ENCODE measurements around the gene KIT.

KIT gene

DNA sequence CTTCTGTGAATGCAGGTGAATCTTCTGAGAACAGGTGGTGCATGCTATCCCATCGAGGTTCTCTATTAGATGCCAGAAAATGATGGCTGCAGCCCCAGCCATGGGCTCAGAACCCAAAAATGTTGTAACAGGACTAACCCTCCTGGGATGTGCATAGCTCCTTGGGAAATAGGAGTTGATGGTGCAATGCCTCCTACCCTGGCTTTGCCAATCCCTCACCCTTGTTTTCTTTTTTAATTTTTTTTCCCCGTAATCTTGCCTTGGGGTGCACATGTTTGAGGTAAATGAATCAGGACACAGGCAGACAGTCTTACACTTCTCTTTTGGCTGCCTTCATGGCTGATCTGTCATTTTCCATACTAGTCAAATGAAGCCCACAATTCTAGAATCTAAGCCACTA, 96.6 kb downstream of the KIT start:
- no peak overlapping the region for H3K4me3 ChIP-seq (ENCODE audit: control insufficient read depth, low read depth, low read length)
- DNase-seq (ENCODE audit: low read depth), result no peak
- TF ChIP-seq, protein P1, sequence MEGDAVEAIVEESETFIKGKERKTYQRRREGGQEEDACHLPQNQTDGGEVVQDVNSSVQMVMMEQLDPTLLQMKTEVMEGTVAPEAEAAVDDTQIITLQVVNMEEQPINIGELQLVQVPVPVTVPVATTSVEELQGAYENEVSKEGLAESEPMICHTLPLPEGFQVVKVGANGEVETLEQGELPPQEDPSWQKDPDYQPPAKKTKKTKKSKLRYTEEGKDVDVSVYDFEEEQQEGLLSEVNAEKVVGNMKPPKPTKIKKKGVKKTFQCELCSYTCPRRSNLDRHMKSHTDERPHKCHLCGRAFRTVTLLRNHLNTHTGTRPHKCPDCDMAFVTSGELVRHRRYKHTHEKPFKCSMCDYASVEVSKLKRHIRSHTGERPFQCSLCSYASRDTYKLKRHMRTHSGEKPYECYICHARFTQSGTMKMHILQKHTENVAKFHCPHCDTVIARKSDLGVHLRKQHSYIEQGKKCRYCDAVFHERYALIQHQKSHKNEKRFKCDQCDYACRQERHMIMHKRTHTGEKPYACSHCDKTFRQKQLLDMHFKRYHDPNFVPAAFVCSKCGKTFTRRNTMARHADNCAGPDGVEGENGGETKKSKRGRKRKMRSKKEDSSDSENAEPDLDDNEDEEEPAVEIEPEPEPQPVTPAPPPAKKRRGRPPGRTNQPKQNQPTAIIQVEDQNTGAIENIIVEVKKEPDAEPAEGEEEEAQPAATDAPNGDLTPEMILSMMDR (conservative IDR thresholded peaks at IDR 0.05; ENCODE audit: control insufficient read depth, insufficient read depth, low read depth, low read length), result no peak

DNA sequence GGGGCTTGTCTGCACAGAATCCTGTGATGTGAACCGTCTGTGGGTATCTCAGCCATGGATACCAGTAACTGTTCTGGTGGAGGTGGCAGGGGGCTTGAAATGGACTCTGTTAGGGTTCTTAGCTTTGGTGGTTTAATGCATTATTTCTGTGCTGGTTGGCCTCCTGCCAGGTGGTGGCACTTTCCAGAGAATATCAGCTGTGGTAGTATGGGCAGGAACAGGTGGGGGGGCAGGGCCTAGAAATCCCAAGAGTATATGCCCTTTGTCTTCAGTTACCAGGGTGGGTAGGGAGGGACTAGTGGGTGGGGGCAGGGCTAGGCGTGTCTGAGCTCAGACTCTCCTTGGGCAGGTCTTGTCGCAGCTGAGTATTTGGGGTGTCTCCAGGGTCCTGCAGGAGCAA, 106.7 kb downstream of the KIT start:
- no peak for DNase-seq (ENCODE audit: low read depth)
- TF ChIP-seq, protein P1 (conservative IDR thresholded peaks at IDR 0.05; ENCODE audit: control insufficient read depth, insufficient read depth, low read depth, low read length), result no peak
- no peak overlapping the region for H3K4me3 ChIP-seq (ENCODE audit: control insufficient read depth, low read depth, low read length)

DNA sequence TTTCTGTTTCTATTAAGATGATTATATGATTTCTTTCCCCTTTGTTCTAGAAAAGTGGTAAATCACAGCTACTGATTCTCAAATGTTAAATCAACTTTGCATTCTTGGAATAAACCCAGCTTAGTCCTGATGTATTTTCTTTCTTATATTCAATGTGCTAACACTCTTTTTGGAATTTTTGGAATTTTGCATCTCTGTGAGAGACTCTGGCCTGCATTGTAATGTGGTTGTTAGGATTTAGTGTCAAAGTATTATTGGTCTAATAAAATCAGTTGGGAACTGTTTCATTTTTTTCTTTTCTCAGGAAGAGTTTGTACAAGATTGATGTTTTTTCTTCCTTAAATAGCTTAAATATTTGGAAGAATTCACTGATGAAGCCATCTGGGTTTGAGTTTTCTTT, 109.6 kb downstream of the KIT start:
- TF ChIP-seq, protein P1 (conservative IDR thresholded peaks at IDR 0.05; ENCODE audit: control insufficient read depth, insufficient read depth, low read depth, low read length), result no peak
- no peak for DNase-seq (ENCODE audit: low read depth)
- H3K4me3 ChIP-seq (ENCODE audit: control insufficient read depth, low read depth, low read length), result no peak overlapping the region

DNA sequence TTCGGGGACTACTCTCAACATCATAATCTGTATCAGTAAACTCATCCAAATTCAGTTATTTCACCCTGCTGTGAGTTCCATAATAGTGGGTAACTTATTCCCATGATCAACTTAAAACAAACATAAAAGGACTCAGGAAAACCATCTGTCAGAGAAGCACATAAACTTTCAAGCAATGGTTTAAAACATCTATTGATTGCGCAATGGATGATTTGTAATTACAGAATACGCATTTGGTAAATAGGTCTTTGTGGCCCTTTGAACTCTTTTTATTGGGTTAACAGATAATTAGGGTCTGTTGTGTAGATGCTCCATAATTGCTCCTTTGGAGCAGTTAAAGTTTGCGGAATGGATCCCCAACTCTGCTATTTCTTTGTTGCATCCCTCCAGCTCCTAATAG, 115.3 kb downstream of the KIT start:
- no peak for DNase-seq (ENCODE audit: low read depth)
- TF ChIP-seq, protein P1 (conservative IDR thresholded peaks at IDR 0.05; ENCODE audit: control insufficient read depth, insufficient read depth, low read depth, low read length), result no peak
- no peak overlapping the region for H3K4me3 ChIP-seq (ENCODE audit: control insufficient read depth, low read depth, low read length)

DNA sequence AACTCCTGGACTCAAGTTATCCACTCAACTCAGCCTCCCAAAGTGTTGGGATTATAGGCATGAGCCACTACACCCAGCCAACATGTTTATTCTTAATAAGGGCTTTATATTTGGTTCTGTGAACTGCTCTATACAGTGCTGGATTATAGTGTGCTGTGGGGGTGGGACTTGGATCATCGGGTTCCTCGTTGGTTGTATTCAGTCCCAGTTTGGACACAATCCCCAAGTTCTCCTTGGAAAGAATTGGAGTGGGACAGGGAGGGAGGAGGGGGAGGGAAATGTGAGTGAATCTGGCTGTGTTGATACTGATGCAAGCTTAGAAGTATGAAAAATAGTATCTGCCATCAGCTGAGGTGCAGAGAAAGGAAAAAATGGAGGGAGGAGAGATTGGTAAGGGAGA, 121.3 kb downstream of the KIT start:
- H3K4me3 ChIP-seq (ENCODE audit: control insufficient read depth, low read depth, low read length), result no peak overlapping the region
- DNase-seq (ENCODE audit: low read depth), result no peak
- TF ChIP-seq, protein P1 (conservative IDR thresholded peaks at IDR 0.05; ENCODE audit: control insufficient read depth, insufficient read depth, low read depth, low read length), result no peak

DNA sequence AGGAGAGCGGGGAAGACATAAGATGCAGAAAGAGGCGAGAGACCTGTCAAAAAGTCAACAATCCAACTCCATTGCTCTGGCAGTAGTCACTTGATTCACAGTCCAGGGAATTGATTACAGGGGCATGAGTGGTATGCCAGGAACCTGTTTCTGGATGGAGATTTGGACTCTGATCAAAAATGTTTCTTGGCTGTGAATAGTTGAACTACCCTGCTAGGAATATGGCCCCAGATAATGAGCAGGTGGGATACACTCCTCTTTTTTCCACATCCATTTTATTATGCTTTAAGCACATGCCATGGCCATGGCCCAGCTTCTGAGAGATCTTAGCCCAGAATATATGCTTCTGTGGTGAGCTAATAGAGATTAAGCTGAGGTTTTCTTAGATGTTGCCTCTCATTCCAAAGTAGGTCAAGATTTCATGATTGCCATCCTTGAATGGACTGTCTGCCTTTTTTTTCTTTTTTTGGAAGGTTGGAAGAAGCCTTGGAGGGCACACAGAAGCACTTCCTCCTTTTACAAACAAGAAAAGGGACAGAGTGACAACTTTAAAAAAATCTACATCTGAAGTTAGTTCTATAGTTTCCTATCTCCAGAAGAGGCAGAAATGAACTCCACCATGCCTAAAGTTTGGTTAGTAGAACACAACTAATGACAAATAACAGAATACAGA, 121.9 kb downstream of the KIT start:
- H3K4me3 ChIP-seq (ENCODE audit: control insufficient read depth, low read depth, low read length), result no peak overlapping the region
- DNase-seq (ENCODE audit: low read depth), result no peak
- TF ChIP-seq, protein P1 (conservative IDR thresholded peaks at IDR 0.05; ENCODE audit: control insufficient read depth, insufficient read depth, low read depth, low read length), result no peak

DNA sequence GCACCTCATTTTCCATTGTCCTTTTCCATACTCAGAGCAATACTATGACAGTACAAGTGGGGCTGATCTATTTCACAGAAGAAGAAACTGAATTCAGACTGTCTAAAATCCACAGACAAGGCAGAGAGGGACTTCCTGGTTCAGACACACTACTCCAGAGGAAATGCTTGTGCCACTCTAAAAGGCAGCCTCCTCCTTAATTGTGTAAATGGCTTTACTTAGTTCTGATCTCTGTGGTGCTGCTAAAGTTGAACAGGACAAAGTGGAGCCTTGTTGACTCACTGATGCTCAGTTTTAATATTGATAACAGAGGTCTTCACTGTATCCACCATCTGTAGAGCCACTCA, 122.4 kb downstream of the KIT start:
- TF ChIP-seq, protein P1 (conservative IDR thresholded peaks at IDR 0.05; ENCODE audit: control insufficient read depth, insufficient read depth, low read depth, low read length), result no peak
- no peak overlapping the region for H3K4me3 ChIP-seq (ENCODE audit: control insufficient read depth, low read depth, low read length)
- no peak for DNase-seq (ENCODE audit: low read depth)
